ENCODE data around the gene TRABD2A. TPM values are rescaled to one million over a fixed set of nuclear protein-coding genes. Genes with fewer than 3 reads are reported as not detected.

The TRABD2A gene
- total RNA-seq, 6 experiments from 2014 or later, result 0.20 to 2.4 (median 0.43) TPM; not detected in 1

DNA sequence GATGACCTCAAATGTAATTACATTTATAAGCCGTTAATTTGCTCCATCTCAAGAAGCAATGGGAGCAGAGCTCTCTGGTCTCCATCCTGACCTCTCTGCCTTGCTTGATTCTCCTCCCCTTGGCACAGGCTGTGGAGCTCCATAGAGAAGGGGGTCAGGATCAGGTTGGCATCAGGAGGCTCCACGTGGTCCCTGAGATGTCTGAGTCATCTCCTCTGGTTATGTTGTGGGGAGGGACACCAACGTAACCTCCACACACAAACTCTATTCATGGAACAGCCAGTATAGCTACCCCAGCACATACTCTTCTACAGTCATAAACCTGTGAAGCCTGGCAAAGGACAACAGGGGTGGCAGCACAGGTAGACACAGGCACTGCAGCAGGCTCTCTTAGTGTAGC is 29.0 kb downstream of the TRABD2A start:
- intact Hi-C loops (cut with DNase I), result no loop called here
- no peak overlapping the region for H3K27ac ChIP-seq

DNA sequence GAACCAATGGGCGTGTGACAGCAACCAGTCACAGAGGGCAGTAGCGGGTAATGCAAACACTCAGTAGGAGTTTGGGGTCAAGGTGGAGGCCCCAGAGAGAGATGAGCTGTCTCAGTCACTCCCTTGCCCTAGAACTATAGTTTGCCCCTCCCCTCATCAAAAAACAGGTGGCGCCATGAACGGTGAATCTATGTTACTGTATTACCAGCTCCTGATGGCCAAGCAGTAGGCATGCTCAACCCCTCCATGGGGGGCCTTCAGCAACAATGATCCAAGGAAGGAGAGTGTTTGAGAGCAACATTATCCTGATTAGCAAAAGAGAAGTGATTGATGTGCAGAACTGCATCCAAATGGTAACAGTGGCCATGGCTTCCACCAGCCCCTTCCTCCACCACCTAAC is 30.4 kb downstream of the TRABD2A start:
- intact Hi-C loops (cut with DNase I), result no loop called here
- Histone ChIP-seq H3K4me1 (no peaks in the 10 kb centered on the region), H3K27me3 (no peaks in the 10 kb centered on the region), H3K9me3 (no peaks in the 10 kb centered on the region), H3K36me3 (no peaks in the 10 kb centered on the region), H3K4me3 (no peak overlapping the region), H3K27ac (no peak overlapping the region)
- TF ChIP-seq, protein P1, sequence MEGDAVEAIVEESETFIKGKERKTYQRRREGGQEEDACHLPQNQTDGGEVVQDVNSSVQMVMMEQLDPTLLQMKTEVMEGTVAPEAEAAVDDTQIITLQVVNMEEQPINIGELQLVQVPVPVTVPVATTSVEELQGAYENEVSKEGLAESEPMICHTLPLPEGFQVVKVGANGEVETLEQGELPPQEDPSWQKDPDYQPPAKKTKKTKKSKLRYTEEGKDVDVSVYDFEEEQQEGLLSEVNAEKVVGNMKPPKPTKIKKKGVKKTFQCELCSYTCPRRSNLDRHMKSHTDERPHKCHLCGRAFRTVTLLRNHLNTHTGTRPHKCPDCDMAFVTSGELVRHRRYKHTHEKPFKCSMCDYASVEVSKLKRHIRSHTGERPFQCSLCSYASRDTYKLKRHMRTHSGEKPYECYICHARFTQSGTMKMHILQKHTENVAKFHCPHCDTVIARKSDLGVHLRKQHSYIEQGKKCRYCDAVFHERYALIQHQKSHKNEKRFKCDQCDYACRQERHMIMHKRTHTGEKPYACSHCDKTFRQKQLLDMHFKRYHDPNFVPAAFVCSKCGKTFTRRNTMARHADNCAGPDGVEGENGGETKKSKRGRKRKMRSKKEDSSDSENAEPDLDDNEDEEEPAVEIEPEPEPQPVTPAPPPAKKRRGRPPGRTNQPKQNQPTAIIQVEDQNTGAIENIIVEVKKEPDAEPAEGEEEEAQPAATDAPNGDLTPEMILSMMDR (IDR thresholded peaks at IDR 0.05), result no peak
- no peak for TF ChIP-seq POLR2A (IDR thresholded peaks at IDR 0.05)
- WGBS (ENCODE audit: insufficient coverage, low coverage, low lambda C conversion rate, missing lambda C conversion rate), result 79% methylated on average over 2 of the region's 4 CpGs
- no peak for ATAC-seq
- peak in 1 of 3 donors; percentile 9 for DNase-seq

More for the DNA sequence above, 29.0 kb downstream of the TRABD2A start:
- Histone ChIP-seq H3K27me3 (no peaks in the 10 kb centered on the region), H3K4me3 (no peak overlapping the region), H3K4me1 (no peaks in the 10 kb centered on the region), H3K9me3 (no peaks in the 10 kb centered on the region), H3K36me3 (no peaks in the 10 kb centered on the region)
- TF ChIP-seq, protein P1 (IDR thresholded peaks at IDR 0.05), result no peak
- no peak for TF ChIP-seq POLR2A (IDR thresholded peaks at IDR 0.05)
- DNase-seq (peak in 1 of 3 donors; percentile 9), ATAC-seq (no peak)
- 67% methylated on average over 3 of the region's 3 CpGs for WGBS (ENCODE audit: insufficient coverage, low coverage, low lambda C conversion rate, missing lambda C conversion rate)

DNA sequence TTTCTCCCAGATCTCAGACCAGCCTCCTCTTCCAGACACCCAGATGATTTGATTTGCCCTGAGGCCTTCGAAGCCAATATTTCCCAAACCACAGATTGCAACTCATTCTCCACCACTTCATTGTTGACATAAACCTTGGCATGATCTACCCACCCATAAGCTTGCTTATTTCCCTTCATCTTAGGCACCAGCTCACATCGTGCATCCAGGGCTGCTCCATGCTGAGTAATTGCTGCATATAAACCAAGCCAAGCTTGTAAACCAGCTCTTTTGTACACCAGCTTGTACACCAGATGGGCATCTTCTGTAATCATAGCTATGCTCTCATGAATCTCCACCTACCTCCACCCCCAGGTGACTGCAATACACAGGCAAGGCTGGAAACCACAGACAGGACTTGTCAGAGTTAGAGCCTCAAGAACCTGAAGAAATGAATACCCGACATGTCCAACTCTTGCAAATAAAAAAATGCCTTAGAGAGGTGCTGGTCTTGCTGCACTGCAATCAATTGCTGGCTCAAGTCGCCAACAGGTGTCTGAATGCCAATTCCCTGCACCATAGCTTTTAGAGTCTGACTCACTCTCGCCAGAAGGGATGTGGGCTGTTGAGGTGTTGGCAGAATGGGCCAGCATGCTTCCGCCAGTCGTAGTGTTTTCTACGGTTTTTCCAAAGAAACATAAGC is 31.5 kb downstream of the TRABD2A start:
- ATAC-seq (no peak), DNase-seq (peak in 1 of 3 donors; percentile 11)
- Histone ChIP-seq H3K27me3 (no peaks in the 10 kb centered on the region), H3K9me3 (no peaks in the 10 kb centered on the region), H3K36me3 (no peaks in the 10 kb centered on the region), H3K4me1 (no peaks in the 10 kb centered on the region), H3K4me3 (no peak overlapping the region), H3K27ac (no peak overlapping the region)
- TF ChIP-seq POLR2A (IDR thresholded peaks at IDR 0.05), result no peak
- TF ChIP-seq, protein P1 (IDR thresholded peaks at IDR 0.05), result no peak
- WGBS (ENCODE audit: insufficient coverage, low coverage, low lambda C conversion rate, missing lambda C conversion rate), result 81% methylated on average over 7 of the region's 8 CpGs
- intact Hi-C loops (cut with DNase I), result no loop called here

DNA sequence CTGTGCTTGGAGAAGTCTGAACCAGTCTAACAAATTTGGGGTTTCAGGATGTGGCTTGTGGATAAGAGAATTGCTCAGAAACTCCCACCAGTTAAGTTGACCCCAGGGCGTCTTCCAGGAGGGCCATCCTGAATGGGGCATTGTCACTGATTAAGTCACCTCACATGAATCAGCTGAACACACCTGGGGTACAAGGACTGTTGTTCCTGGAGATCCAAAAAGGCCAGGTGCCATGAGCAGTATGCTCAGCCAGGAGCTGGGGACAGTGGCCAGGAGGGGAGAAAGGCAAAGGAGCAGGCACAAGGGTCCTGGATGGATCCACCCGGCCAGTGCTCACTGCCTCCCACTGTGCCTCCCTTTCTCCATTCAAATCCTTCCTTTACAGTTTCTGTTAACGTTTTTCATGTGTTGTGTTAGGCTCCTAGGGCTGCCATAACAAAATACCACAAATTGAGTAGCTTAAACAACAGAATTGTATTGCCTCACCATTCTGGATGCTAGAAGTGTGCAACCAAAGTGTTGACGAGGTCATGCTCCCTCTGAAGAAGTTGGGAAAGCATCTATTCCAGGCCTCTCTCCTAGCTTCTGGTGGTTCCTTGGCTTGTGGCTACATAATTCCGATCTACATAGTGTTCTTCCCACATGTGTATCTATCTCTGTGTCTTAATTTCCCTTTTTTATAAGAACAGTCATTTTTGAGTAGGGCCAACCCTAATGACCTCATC is 33.4 kb downstream of the TRABD2A start:
- DNase-seq (no peak), ATAC-seq (no peak)
- H3K4me1 ChIP-seq, result no peaks in the 10 kb centered on the region
- no peaks in the 10 kb centered on the region for H3K27me3 ChIP-seq
- TF ChIP-seq, protein P1 (IDR thresholded peaks at IDR 0.05), result no peak
- no peak for TF ChIP-seq POLR2A (IDR thresholded peaks at IDR 0.05)
- 59% methylated on average over 5 of the region's 5 CpGs for WGBS (ENCODE audit: insufficient coverage, low coverage, low lambda C conversion rate, missing lambda C conversion rate)
- no peaks in the 10 kb centered on the region for H3K36me3 ChIP-seq
- no peak overlapping the region for H3K4me3 ChIP-seq
- intact Hi-C loops (cut with DNase I), result no loop called here
- H3K27ac ChIP-seq, result no peak overlapping the region
- no peaks in the 10 kb centered on the region for H3K9me3 ChIP-seq
